Measurements from ENCODE around the gene NAPA.

GRCh38 chr19:47492571-47493377 is 22.1 kb downstream of the NAPA start:
- TF ChIP-seq CTCF (conservative IDR thresholded peaks at IDR 0.05 in 1 of 2, IDR thresholded peaks at IDR 0.05 in 1 of 2; ENCODE audit: low read depth in 1 of 2, low read length in 2 of 2) (no peak), EZH2 (IDR thresholded peaks at IDR 0.05; ENCODE audit: low read length, missing control alignments) (no peak)
